HG03442 (cell line): Measurements from ENCODE around the gene NTSR2.

ENCODE experiments used
- ATAC-seq: cut with Tn5 transposase; IDR thresholded peaks from one replicate; pipeline ENCODE4 v1.9.1; 2021; ENCODE audit warnings: mild to moderate bottlenecking, moderate library complexity; ENCODE audit not compliant: unreplicated experiment

The NTSR2 gene

GRCh38 chr2:11658208-11659114 lies 11.5 kb downstream of the NTSR2 start:
- ATAC-seq = no peak

DNA sequence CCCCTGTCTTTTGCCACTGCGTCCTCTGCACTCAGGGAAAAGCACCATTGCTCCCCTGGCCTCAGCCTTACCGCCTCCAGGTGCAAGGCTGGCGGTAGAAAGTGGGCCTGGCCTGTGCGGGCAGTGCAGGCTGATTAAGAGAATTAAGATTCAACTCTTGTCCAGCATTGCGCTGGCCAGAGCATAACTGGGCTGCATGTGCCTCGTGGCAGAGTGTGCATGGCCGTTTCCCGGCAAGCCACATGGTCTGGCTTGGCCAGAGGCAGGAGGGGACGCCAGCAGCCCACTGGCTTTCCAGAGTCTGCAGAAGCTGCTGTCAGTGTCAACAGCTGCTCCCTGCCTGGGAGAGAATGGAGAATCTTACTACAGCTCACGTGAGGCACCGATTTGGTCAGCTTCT lies 12.3 kb downstream of the NTSR2 start:
- no peak for ATAC-seq

DNA sequence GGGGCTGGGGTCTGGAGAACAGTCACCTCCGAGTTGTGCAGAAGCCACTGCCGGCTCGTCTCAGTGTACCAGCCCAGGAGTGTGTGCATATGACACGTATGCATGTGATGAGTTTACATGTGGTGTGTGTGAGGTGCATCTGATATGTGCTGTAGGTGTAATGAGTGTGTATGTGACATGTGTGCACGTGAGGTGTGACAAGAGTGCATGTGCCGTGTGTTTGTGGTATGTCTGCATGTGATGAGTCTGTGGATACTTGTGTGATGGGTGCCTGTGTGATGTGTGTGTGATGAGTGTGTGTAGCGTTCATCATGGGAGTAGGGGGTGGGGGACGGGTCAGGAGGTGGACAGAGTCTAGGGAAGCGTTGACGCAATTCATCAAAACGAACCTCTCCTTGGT lies 12.8 kb downstream of the NTSR2 start:
- no peak for ATAC-seq

GRCh38 chr2:11656671-11657101 lies 13.3 kb downstream of the NTSR2 start:
- no peak for ATAC-seq

DNA sequence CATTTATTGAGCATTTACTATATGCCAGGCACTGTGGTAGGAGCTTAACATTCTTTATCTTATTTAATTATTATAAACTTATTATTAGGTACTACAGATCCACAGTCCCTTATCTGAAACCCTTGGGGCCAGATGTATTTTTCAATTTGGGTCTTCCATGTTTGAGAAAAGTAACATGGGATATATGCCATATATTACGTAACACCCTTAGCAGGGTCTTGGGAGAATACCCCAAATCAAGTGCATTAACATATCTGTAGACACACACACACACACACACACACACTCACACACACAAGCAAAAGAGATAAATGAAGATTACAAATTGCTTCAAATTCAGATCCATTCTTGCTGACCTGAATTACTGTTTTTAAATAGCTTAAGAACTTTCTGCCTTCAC lies 13.7 kb downstream of the NTSR2 start:
- ATAC-seq = no peak

GRCh38 chr2:11655495-11655894 lies 14.5 kb downstream of the NTSR2 start:
- no peak for ATAC-seq

DNA sequence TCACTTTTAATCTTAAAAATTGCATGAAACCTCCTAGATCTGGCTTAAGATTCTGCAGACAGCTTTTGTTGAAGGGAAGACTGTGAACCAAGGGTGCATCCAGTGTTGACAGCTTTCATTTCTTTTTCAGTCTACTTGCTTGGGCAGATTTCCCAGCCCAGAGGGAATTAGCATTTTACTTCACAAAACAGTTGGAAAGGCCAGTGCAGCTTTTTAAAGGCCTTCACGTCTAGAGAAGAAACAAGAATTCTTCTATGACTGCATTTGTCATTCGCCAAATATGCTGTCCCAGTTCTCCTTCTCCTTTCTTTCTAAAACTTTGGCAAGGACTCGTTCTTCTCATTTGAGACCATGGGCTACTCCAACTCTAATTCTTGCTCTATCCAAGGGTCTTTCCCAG lies 17.4 kb downstream of the NTSR2 start:
- ATAC-seq = no peak

DNA sequence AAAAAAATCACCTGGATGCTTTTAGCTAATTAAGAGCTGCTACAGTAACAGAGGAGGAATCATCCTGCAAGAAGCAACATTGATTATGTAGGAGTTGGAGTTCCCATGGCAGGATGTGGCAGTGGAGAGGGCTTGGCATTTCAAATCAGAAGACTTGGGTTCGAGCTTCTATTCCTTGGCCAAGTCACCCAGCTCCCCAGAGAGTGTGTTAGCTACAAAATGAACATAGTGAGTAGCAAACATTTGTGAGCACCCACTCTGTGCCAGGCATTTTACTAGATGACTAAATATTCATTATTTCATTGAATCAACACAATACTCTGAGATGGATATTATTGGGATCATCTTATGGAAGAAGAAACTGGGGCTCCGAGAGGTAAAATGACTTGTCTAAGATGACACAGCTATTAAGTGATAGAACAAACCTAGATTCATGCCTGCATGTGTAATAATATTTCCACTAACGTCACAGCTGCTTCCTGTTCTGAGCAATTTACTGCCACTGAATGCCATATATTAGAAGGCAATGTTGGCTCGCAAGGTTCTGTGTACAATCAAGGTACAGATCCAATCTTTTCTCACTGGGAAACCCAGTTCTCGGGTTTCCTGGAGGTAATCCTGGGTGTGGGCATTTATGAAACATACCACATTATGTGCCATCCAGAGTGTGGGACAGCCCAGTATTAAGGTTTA lies 18.0 kb downstream of the NTSR2 start:
- no peak for ATAC-seq

- no peak for ATAC-seq
These were observed 20.9 kb downstream of the NTSR2 start for GRCh38 chr2:11649093-11649492.

DNA sequence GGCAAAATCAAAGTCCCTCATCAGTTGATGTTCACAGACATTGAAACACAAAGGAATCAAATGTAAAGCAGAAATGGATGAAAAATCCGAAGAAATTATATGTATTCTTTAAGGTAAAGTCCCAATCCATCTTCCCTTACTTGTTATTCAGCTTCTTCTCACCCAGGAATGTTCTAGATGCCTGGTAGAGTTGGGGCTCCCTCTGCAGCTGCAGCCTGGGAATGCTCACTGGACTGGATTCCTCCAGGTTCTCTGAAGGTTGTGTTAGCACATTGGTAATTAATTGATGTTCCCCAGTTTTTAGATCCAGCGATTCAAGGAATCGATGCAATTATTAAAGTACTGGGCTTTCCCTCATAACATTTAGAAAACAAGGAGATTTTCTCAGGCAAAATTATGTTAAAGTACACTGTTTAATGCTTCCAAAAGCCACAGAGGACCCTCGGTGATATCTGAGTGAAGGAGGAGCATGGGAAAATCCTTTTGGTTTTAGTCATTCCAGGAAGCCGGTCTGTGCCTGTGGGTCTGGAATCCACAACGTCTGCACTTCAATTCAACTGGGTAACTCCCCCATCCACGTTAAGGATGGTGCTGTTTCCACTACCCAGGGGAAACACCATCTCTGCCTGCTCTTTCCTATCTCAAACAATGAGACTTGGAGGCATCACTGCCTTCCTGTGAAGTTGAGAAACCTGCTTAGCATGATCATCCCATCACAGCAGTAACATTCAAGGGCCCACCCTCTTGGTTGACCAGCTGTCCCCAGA lies 22.0 kb downstream of the NTSR2 start:
- ATAC-seq = no peak

DNA sequence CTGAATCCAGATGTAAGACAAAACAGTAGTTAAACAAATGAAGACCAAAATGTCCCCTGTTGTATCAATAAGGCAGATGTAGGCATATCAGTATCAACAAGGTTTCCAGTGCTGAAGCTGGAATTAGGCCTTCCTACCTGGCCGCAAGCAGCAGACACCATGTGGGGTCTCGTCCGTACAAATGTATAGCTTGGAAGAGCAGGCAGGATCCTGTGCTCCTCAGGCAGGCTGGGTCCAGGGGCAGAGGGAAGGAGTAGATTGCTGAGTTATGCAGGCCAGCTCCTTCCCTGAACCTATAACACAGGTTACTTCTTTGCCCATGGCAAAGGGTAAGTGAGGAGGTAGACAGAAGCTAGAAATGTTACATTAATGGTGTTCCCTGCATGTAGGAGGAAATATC lies 23.5 kb downstream of the NTSR2 start:
- ATAC-seq = no peak

DNA sequence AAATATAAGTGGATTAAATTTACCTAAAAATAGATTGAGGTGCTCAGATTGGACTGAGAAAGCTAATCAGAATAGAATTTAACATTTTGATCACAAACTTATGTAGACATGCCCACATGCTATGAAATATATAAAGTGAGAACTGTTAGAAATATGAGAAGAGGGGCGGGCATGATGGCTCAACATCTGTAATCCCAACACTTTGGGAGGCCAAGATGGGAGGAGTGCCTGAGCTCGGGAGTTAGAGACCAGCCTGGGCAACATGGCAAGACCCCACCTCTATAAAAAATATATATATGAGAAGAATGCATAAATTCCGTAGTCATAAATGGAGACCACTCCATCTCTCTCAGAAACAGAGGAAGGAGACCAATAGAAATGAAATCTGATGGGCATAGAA lies 25.7 kb downstream of the NTSR2 start:
- ATAC-seq = no peak

DNA sequence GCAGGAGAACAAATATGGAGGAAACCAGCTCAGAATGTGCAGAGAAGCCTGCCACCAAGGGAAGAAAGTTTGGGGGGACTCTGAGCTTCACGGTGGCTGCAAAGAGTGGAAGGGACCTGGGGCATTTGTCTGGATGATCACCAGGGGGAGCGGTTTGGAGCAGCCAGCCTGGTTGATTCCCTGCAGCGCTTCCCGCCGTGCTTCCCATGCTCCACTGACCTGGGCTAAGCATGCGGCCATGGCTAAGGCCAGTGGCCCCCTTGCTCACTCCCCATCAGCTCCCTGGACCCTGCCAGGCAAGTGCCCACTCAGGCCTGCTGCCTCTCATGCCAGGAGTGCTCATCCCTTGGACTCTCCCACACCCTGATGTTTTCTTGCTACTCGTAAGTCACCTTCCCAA lies 27.0 kb downstream of the NTSR2 start:
- no peak for ATAC-seq

DNA sequence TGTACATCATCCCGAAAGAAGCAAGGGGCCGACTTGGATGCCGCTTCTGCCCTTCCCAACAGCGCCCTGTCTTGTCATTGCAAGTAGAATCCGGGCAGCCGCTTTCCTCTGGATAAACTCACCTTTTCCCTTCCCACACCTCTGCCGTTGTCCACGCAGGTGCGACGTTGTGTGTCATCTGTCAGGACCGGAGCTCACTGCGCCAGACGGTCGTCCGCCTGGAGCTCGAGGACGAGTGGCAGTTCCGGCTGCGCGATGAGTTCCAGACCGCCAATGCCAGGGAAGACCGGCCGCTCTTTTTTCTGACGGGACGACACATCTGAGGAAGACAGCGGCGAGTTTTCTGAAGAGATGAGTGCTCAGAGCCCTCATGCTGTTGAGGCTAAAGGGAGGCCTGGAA lies 29.9 kb downstream of the NTSR2 start:
- ATAC-seq = no peak

DNA sequence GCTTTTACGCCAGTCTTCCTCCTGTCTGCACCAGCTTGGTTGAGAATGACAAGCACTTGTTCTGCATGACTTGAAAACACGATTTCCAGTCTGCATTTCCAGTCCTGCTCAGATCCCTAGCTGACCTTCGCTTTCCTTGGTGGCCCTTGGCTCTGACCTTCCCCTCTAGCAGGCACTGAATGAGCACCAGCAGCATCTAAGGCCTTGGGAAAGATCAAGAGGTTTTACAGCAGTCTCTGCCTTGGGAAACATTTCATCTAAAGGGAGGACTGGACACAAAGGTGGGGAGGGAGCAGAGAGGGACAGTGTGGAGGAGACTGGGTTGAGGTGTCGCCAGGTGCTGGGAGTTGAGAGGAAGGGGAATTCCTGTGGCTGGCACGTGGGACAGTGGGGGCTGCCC lies 30.5 kb downstream of the NTSR2 start:
- no peak for ATAC-seq

- no peak for ATAC-seq
These were observed 32.4 kb downstream of the NTSR2 start for GRCh38 chr2:11637546-11637945.

DNA sequence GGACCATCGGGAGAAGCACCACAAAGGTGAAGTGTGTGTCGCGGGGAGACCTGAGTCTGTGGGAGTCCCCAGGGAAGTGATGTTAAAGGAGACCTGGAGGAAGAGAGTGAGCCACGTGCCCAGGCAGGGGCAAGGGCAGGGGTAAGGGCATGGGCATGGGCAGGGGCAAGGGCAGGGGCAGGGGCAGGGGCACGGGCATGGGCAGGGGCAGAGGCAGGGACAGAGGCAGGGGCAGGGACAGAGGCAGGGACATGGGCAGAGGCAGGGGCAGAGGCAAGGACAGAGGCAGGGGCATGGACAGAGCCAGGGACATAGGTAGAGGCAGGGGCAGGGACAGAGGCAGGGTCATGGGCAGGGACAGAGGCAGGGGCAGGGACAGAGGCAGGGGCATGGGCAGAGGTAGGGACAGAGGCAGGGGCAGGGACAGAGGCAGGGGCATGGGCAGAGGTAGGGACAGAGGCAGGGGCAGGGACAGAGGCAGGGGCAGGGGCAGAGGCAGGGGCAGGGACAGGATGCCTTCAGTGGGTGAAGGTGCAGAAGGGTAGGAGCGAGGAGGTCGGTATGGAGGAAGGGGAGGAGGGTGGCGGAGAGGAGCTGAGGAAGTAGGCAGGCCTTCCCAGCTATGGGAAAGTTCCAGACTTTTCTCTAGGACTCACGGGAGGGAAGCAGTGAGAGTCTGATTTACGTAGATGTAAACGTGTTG lies 33.3 kb downstream of the NTSR2 start:
- ATAC-seq = no peak

GRCh38 chr2:11635141-11635540 lies 34.9 kb downstream of the NTSR2 start:
- no peak for ATAC-seq

GRCh38 chr2:11634584-11634983 lies 35.4 kb downstream of the NTSR2 start:
- no peak for ATAC-seq

- ATAC-seq = no peak
These were observed 36.0 kb downstream of the NTSR2 start for GRCh38 chr2:11633923-11634478.

DNA sequence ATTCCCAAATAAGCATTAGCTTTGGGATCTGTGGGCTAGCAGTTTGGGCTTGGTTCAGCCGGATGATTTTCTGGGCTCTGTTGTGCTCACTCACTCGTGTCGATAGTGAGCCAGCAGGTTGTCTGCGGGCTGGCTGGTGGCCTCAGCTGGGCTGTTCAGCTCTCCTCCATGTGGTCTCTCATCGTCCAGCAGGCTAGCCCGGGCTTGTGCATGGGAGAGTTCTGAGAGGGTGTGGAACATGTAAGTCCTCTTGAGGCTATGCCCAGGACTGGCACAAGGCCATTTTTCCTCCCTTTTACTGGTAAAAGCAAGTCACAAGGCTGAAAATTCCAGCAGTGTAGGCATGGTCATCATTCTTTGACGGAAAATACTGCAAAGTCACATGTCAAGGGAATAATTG lies 38.5 kb downstream of the NTSR2 start:
- no peak for ATAC-seq
